GM23248 (cell line): Measurements from ENCODE around the gene DSN1. TPM values are rescaled to one million over a fixed set of nuclear protein-coding genes. Genes with fewer than 3 reads are reported as not detected.

ENCODE experiments used
- DNase-seq: peaks from one replicate; pipeline ENCODE4 v3.0.0-alpha.2; 2015
- H2AFZ ChIP-seq: fragments of 200-600 bp; sonication (generic); 2 replicates; pipeline ENCODE4 v1.6.1; 2016; ENCODE audit warnings: antibody characterized with exemption
- H3F3A ChIP-seq: fragments of 200-600 bp; sonication (generic); 2 replicates; pipeline ENCODE4 v1.6.1; 2016; ENCODE audit warnings: mild to moderate bottlenecking, antibody characterized with exemption, mixed run types; ENCODE audit not compliant: insufficient read depth
- H3K27ac ChIP-seq: fragments of 200-600 bp; sonication (generic); 2 replicates; pipeline ENCODE4 v1.5.1; 2016; ENCODE audit warnings: mild to moderate bottlenecking
- H3K27me3 ChIP-seq: fragments of 200-600 bp; sonication (generic); replicated peaks from 2 replicates; pipeline ENCODE4 v1.6.1; 2016; ENCODE audit warnings: mild to moderate bottlenecking; ENCODE audit not compliant: insufficient read depth
- H3K36me3 ChIP-seq: fragments of 200-600 bp; sonication (generic); 2 replicates; pipeline ENCODE4 v1.6.1; 2016; ENCODE audit warnings: low read depth, mild to moderate bottlenecking
- H3K4me1 ChIP-seq: fragments of 200-600 bp; sonication (generic); 2 replicates; pipeline ENCODE4 v1.6.1; 2016; ENCODE audit warnings: mild to moderate bottlenecking; ENCODE audit not compliant: insufficient read depth
- H3K4me2 ChIP-seq: fragments of 200-600 bp; sonication (generic); one replicate; pipeline ENCODE4 v1.6.1; 2016; ENCODE audit warnings: mild to moderate bottlenecking; ENCODE audit not compliant: unreplicated experiment
- H3K4me3 ChIP-seq: fragments of 200-600 bp; sonication (generic); 2 replicates; pipeline ENCODE4 v1.5.1; 2016; ENCODE audit warnings: mild to moderate bottlenecking
- H3K79me2 ChIP-seq: fragments of 200-600 bp; sonication (generic); 2 replicates; pipeline ENCODE4 v1.6.1; 2016; ENCODE audit warnings: mild to moderate bottlenecking; ENCODE audit not compliant: insufficient read depth
- H3K9ac ChIP-seq: fragments of 200-600 bp; sonication (generic); 2 replicates; pipeline ENCODE4 v1.6.1; 2016; ENCODE audit warnings: mild to moderate bottlenecking
- H3K9me2 ChIP-seq: fragments of 200-600 bp; sonication (generic); 2 replicates; pipeline ENCODE4 v1.6.1; 2016; ENCODE audit warnings: mixed run types, mild to moderate bottlenecking, moderate library complexity; ENCODE audit not compliant: insufficient read depth
- H3K9me3 ChIP-seq: fragments of 200-600 bp; sonication (generic); one replicate; pipeline ENCODE4 v1.6.1; 2017; ENCODE audit warnings: low read depth
- H4K20me1 ChIP-seq: fragments of 200-600 bp; sonication (generic); 2 replicates; pipeline ENCODE4 v1.6.0; 2016; ENCODE audit not compliant: insufficient read depth
- EZH2 ChIP-seq: fragments of 200-600 bp; sonication (generic); IDR thresholded peaks from 2 replicates; pipeline ENCODE4 v1.6.1; 2018; ENCODE audit warnings: antibody characterized with exemption, mild to moderate bottlenecking; ENCODE audit not compliant: insufficient read depth, poor library complexity, severe bottlenecking
- EZH2phosphoT487 ChIP-seq: fragments of 200-600 bp; sonication (generic); IDR thresholded peaks from 2 replicates; pipeline ENCODE4 v1.6.1; 2018; ENCODE audit warnings: antibody characterized with exemption, moderate library complexity, mild to moderate bottlenecking, low read depth; ENCODE audit not compliant: insufficient read depth
- WGBS, 2 experiments: methylation state at CpG; one replicate each; pipeline ENCODE4 v1.1.6; 2015 to 2017; ENCODE audit warnings: low lambda C conversion rate in 2 of 2, low coverage in 1 of 2; ENCODE audit errors: missing lambda C conversion rate in 2 of 2; 5-methylcytosine and 5-hydroxymethylcytosine counted together
- in situ Hi-C: fragments of 300-500 bp; cut with MboI; formaldehyde crosslinking; loops from 2 replicates; pipeline ENCODE4 v1.15.0; 2020
- polyA plus RNA-seq: library from polyadenylated mRNA; unstranded; fragments of >200 nt; fragmentation: Nextera tagmentation; extraction: Ambion mirVana; gene quantifications from 2 replicates; pipeline ENCODE4 v1.2.1, GENCODE V29; 2016
- total RNA-seq: library from RNA; depleted of rRNA; stranded (reverse); fragments of >200 nt; shearing (Covaris generic); gene quantifications from 2 replicates; pipeline ENCODE4 v1.2.3, GENCODE V29; 2014

DSN1 gene
- total and polyA plus RNA-seq, 2 experiments from 2014 or later, result 13.0 to 15.6 TPM

DNA sequence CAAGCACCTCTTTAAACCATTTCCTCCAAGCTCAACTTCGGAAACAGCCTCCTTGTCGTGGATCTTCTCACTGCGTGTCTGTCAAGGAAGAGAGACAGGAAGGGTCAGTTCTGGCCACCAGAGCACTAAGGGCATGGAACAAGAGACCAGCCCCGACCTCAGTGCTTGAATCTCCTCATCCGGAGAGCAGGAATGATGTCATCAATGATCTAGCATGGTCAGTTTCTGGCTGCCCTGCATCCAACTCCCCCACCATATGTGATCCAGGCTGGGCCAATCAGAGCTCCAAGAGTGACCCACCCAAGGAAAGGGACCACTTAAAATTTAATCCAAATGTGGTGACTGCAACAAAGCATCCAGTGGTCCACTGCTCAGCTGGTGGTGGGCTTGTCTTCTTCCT lies 23.3 kb upstream of the DSN1 start:
- WGBS, 2 experiments, result 86 to 92% methylated on average over 5 of the region's 5 CpGs
- TF ChIP-seq EZH2, result no peak
- no peak for TF ChIP-seq EZH2phosphoT487
- H4K20me1 ChIP-seq, result no peaks in the 10 kb centered on the region
- no peak for DNase-seq
- H3K36me3 ChIP-seq, result peaks cover 24% of the 10 kb centered on the region; the same call in 1 of the 2 replicates
- H2AFZ ChIP-seq, result no peak overlapping the region
- peaks cover 6% of the 10 kb centered on the region; the same call in 1 of the 2 replicates for H3K79me2 ChIP-seq
- in situ Hi-C loops, result no loop called here
- H3K9me3 ChIP-seq, result no peaks in the 10 kb centered on the region
- H3F3A ChIP-seq, result no peaks in the 10 kb centered on the region
- no peaks in the 10 kb centered on the region for H3K27me3 ChIP-seq
- H3K4me2 ChIP-seq, result no peak overlapping the region
- no peak overlapping the region for H3K9ac ChIP-seq
- no peak overlapping the region for H3K4me3 ChIP-seq
- no peaks in the 10 kb centered on the region for H3K4me1 ChIP-seq
- no peak overlapping the region for H3K27ac ChIP-seq
- no peaks in the 10 kb centered on the region for H3K9me2 ChIP-seq

DNA sequence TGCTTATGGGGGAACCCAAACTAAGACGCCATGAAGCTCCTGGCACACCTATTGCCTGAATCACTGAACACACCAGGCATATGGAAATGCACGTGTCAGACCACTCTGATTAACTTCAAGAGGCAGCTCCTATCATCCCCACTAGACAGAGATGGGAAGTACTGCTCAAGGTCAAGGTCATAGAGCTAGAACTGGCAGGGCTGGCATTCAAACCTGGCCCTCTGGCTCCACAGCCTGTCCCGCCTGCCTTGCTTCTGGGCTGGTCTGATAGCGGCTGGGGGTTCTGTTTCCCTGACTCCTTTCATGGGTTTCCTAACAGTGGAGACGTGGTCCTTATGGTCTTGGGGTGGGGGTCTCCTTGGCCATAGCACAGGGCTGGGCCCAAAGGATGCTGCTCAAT lies 22.6 kb upstream of the DSN1 start:
- in situ Hi-C loops, result no loop called here
- H3K4me2 ChIP-seq, result no peak overlapping the region
- H2AFZ ChIP-seq, result no peak overlapping the region
- H3K9me3 ChIP-seq, result no peaks in the 10 kb centered on the region
- no peaks in the 10 kb centered on the region for H3K4me1 ChIP-seq
- peaks cover 13% of the 10 kb centered on the region; the same call in 1 of the 2 replicates for H3K79me2 ChIP-seq
- no peak overlapping the region for H3K4me3 ChIP-seq
- H3K9ac ChIP-seq, result no peak overlapping the region
- no peaks in the 10 kb centered on the region for H3K9me2 ChIP-seq
- H3K36me3 ChIP-seq, result peaks cover 26% of the 10 kb centered on the region; the same call in 1 of the 2 replicates
- no peaks in the 10 kb centered on the region for H4K20me1 ChIP-seq
- 94 to 98% methylated on average over 5 of the region's 5 CpGs for WGBS, 2 experiments
- TF ChIP-seq EZH2 (no peak), EZH2phosphoT487 (no peak)
- no peak for DNase-seq
- H3K27me3 ChIP-seq, result no peaks in the 10 kb centered on the region
- no peaks in the 10 kb centered on the region for H3F3A ChIP-seq
- no peak overlapping the region for H3K27ac ChIP-seq

DNA sequence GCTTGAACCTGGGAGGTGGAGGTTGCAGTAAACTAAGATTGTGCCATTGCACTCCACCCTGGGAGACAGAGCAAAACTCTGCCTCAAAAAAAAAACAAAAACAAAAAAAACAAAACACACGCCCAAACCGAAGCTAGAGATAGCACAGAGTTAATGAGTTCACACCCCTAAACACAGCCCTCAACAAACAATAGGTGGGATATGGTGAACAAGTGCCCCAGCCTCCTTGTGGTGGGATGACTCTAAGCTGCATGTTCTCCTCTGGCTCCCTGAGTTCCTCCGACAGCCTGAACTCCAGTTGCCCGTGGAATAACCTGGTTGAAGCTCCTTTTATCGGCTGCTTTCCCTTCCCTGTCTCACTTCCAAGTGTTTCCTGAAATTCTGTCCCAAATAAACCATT lies 22.1 kb upstream of the DSN1 start:
- Histone ChIP-seq H3K9me3 (no peaks in the 10 kb centered on the region), H3F3A (no peaks in the 10 kb centered on the region), H4K20me1 (no peaks in the 10 kb centered on the region), H3K4me3 (no peak overlapping the region), H3K27ac (no peak overlapping the region), H3K27me3 (no peaks in the 10 kb centered on the region), H3K4me2 (no peak overlapping the region), H3K9me2 (no peaks in the 10 kb centered on the region), H3K36me3 (peaks cover 29% of the 10 kb centered on the region; the same call in 1 of the 2 replicates), H3K9ac (no peak overlapping the region), H2AFZ (no peak overlapping the region), H3K79me2 (0 out of 2 replicates have a peak, but pooled peaks cover 18% of the 10 kb centered on the region), H3K4me1 (no peaks in the 10 kb centered on the region)
- DNase-seq, result no peak
- in situ Hi-C loops, result no loop called here
- WGBS, 2 experiments, result 91 to 93% methylated on average over 5 of the region's 5 CpGs
- TF ChIP-seq EZH2phosphoT487, result no peak
- no peak for TF ChIP-seq EZH2

DNA sequence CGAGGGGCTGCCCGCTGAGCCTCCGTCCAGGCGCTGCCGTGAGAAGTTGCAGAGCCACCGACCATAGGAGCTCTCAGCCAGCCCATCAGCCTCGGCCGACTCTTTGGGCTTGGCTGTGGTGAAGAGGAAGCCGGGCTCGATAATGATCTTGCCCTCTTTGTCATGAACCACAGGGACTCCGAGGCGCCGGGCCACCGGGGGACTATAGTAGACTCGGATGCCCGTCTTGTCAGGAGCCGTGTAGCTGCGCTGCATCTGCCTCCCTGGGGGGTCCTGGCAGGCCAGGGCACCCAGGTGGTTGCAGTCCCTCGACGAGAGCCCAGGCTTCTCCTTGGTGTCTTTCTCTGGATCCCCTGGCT lies 20.5 kb upstream of the DSN1 start:
- in situ Hi-C loops, result no loop called here
- 95 to 96% methylated on average over 12 to 20 of the region's 20 CpGs for WGBS, 2 experiments
- no peak overlapping the region for H3K4me2 ChIP-seq
- H3K27me3 ChIP-seq, result no peaks in the 10 kb centered on the region
- no peaks in the 10 kb centered on the region for H3K9me3 ChIP-seq
- 0 out of 2 replicates have a peak, but pooled peaks cover 18% of the 10 kb centered on the region for H3K79me2 ChIP-seq
- H3K4me3 ChIP-seq, result no peak overlapping the region
- TF ChIP-seq EZH2 (no peak), EZH2phosphoT487 (no peak)
- no peaks in the 10 kb centered on the region for H4K20me1 ChIP-seq
- peaks cover 17% of the 10 kb centered on the region; the same call in 1 of the 2 replicates for H3K36me3 ChIP-seq
- H3K27ac ChIP-seq, result no peak overlapping the region
- no peaks in the 10 kb centered on the region for H3F3A ChIP-seq
- H3K9me2 ChIP-seq, result no peaks in the 10 kb centered on the region
- DNase-seq, result no peak
- no peaks in the 10 kb centered on the region for H3K4me1 ChIP-seq
- no peak overlapping the region for H3K9ac ChIP-seq
- H2AFZ ChIP-seq, result no peak overlapping the region
